Tibial nerve (tissue), 4 donors: ENCODE measurements around the gene BRK1. TPM values are rescaled to one million over a fixed set of nuclear protein-coding genes. Genes with fewer than 3 reads are reported as not detected.
"Not testable (repeated sequence)": the region's sequence is repeated elsewhere in the genome, so short reads cannot be mapped to it uniquely, and the experiment has no call there.

Experiments used
- DNase-seq, 2 donors: peaks; one replicate each; pipeline ENCODE4 v3.0.0-alpha.2; 2019; ENCODE audit warnings: low spot score in 2 of 2
- H3K27ac ChIP-seq, 4 donors: fragments of 200-600 bp; sonication (generic) in 3 of 4; one replicate each; pipeline ENCODE4 v1.5.1; 2017 to 2019; ENCODE audit warnings: mild to moderate bottlenecking in 1 of 4
- H3K27me3 ChIP-seq, 2 donors: fragments of 200-600 bp; sonication (generic) in 1 of 2; one replicate each; pipeline versions ENCODE4 v1.5.1 to v1.6.0; 2017 to 2019
- H3K36me3 ChIP-seq, 3 donors: fragments of 200-600 bp; sonication (generic); one replicate each; pipeline ENCODE4 v1.5.1; 2018 to 2019
- H3K4me1 ChIP-seq, 4 donors: fragments of 200-600 bp; sonication (generic) in 3 of 4; one replicate each; pipeline ENCODE4 v1.5.1; 2017 to 2019
- H3K4me3 ChIP-seq, 4 donors: fragments of 200-600 bp; sonication (generic) in 3 of 4; one replicate each; pipeline ENCODE4 v1.5.1; 2017 to 2019; ENCODE audit warnings: mild to moderate bottlenecking in 1 of 4, moderate library complexity in 1 of 4
- H3K9me3 ChIP-seq, 4 donors: fragments of 200-600 bp; sonication (generic) in 3 of 4; one replicate each; pipeline ENCODE4 v1.5.1; 2017 to 2019
- CTCF ChIP-seq, 5 experiments: fragments of 200-600 bp in 3 of 5; fragments of 450-650 bp in 2 of 5; sonication (generic) in 3 of 5; IDR thresholded peaks; one replicate each; pipeline ENCODE4 v1.5.1; 2016 to 2019; ENCODE audit warnings: antibody characterized with exemption in 5 of 5, mild to moderate bottlenecking in 3 of 5, moderate library complexity in 2 of 5
- EP300 ChIP-seq, 2 donors: sonication (generic); formaldehyde crosslinking; IDR thresholded peaks; one replicate each; pipeline ENCODE4 v1.6.1; 2017; ENCODE audit warnings: antibody characterized with exemption in 2 of 2, mild to moderate bottlenecking in 1 of 2
- POLR2A ChIP-seq, 2 donors: fragments of 450-650 bp; IDR thresholded peaks; one replicate each; pipeline ENCODE4 v1.6.1; 2017; ENCODE audit warnings: antibody characterized with exemption in 2 of 2, mild to moderate bottlenecking in 2 of 2, moderate library complexity in 2 of 2
- WGBS, 2 donors: methylation state at CpG; one replicate each; pipeline ENCODE4 v1.1.5; 2018; 5-methylcytosine and 5-hydroxymethylcytosine counted together
- total RNA-seq, 4 donors: library from RNA; depleted of rRNA; stranded (reverse); fragments of >200 nt; gene quantifications; one replicate each; pipeline ENCODE4 v1.1.0, GENCODE V29; 2016

Gene BRK1
- total RNA-seq, 4 donors from 2014 or later = 50.2 to 97.5 (median 77.5) TPM

GRCh38 chr3:10173926-10174435 is 58.5 kb downstream of the BRK1 start:
- 4 to 9% methylated on average over 6 of the region's 6 CpGs for WGBS, 2 donors
- peak; percentile 43 to 72 for DNase-seq
- TF ChIP-seq CTCF (IDR thresholded peaks at IDR 0.05) (peak in 1 of 5 experiments; percentile 14), EP300 (IDR thresholded peaks at IDR 0.05) (peak; percentile 78 to 88), POLR2A (IDR thresholded peaks at IDR 0.05) (no peak)
- H3K27ac ChIP-seq = peak overlapping the region; percentile 75 to 96 (median 79)
- peaks cover 0 to 24% (median 0%) of the 10 kb centered on the region in 3 donors for H3K36me3 ChIP-seq
- H3K4me3 ChIP-seq = peak overlapping the region in 1 of 4 donors; percentile 2
- H3K27me3 ChIP-seq = no peaks in the 10 kb centered on the region
- peaks cover 0 to 18% (median 5%) of the 10 kb centered on the region in 4 donors for H3K4me1 ChIP-seq
- peaks cover 0 to 2% (median under 1%) of the 10 kb centered on the region in 4 donors for H3K9me3 ChIP-seq

GRCh38 chr3:10175334-10175733 is 59.9 kb downstream of the BRK1 start:
- WGBS, 2 donors = 94 to 97% methylated on average over 7 of the region's 7 CpGs
- not testable (repeated sequence) for DNase-seq, H3K9me3 ChIP-seq, H3K27ac ChIP-seq, H3K4me3 ChIP-seq, H3K27me3 ChIP-seq
- peaks cover 0 to 18% (median 5%) of the 10 kb centered on the region in 4 donors for H3K4me1 ChIP-seq
- peaks cover 0 to 27% (median 0%) of the 10 kb centered on the region in 3 donors for H3K36me3 ChIP-seq

GRCh38 chr3:10176150-10176549 is 60.7 kb downstream of the BRK1 start:
- H3K4me3 ChIP-seq, H3K27ac ChIP-seq, H3K9me3 ChIP-seq, DNase-seq, H3K27me3 ChIP-seq: not testable (repeated sequence)
- Histone ChIP-seq H3K4me1 (peaks cover 0 to 18% (median 5%) of the 10 kb centered on the region in 4 donors), H3K36me3 (peaks cover 0 to 36% (median 0%) of the 10 kb centered on the region in 3 donors)
- 86 to 90% methylated on average over 4 of the region's 4 CpGs for WGBS, 2 donors

Other genes starting within 250 kb of the BRK1 start
- gene CIDEC, start 235.4 kb upstream of the BRK1 start, total RNA-seq = 100 to 1,000 TPM in 3 of 4 donors, 10 to 100 TPM in 1; 72.4 to 380 (median 174) TPM
- 10 to 100 TPM; 21.6 to 46.7 (median 34.7) TPM for gene JAGN1, start 225.1 kb upstream of the BRK1 start, total RNA-seq
- gene IL17RE, start 212.8 kb upstream of the BRK1 start, total RNA-seq = 10 to 100 TPM in 1 of 4 donors, 1 to 10 TPM in 2, under 1 TPM in 1; 0.59 to 10.1 (median 5.6) TPM
- 10 to 100 TPM; 60.4 to 68.4 (median 65.1) TPM for gene IL17RC, start 198.6 kb upstream of the BRK1 start, total RNA-seq
- 10 to 100 TPM; 18.2 to 54.9 (median 27.5) TPM for gene CRELD1, start 181.8 kb upstream of the BRK1 start, total RNA-seq
- 1 to 10 TPM; 2.2 to 3.3 (median 2.7) TPM for gene PRRT3, start 163.3 kb upstream of the BRK1 start, total RNA-seq
- gene EMC3, start 128.8 kb upstream of the BRK1 start, total RNA-seq = 10 to 100 TPM; 16.1 to 30.6 (median 25.1) TPM
- gene FANCD2, start 89.2 kb upstream of the BRK1 start, total RNA-seq = 10 to 100 TPM in 2 of 4 donors, 1 to 10 TPM in 2; 2.0 to 13.7 (median 7.6) TPM
- gene FANCD2OS, start 7.4 kb upstream of the BRK1 start, total RNA-seq = not detected
- 10 to 100 TPM; 24.0 to 45.9 (median 37.0) TPM for gene VHL, start 26.1 kb downstream of the BRK1 start, total RNA-seq
- 10 to 100 TPM in 1 of 4 donors, 1 to 10 TPM in 3; 1.5 to 10.8 (median 4.7) TPM for gene IRAK2, start 49.2 kb downstream of the BRK1 start, total RNA-seq
- 10 to 100 TPM; 21.2 to 28.9 (median 28.5) TPM for gene TATDN2, start 132.8 kb downstream of the BRK1 start, total RNA-seq
- gene GHRL, start 177.3 kb downstream of the BRK1 start, total RNA-seq = 1 to 10 TPM in 2 of 4 donors, under 1 TPM in 1, not detected in 1; 0.60 to 3.7 (median 2.9) TPM
- 100 to 1,000 TPM in 1 of 4 donors, 10 to 100 TPM in 3; 59.2 to 120 (median 94.5) TPM for gene SEC13, start 205.4 kb downstream of the BRK1 start, total RNA-seq